CD4-positive, alpha-beta T cell treated with Interleukin-4 for 4 hours (primary cell): ENCODE results near the gene PJA2.
"Not testable (repeated sequence)": the region's sequence is repeated elsewhere in the genome, so short reads cannot be mapped to it uniquely, and the experiment has no call there.

ENCODE experiments used
- DNase-seq: peaks from one replicate; pipeline ENCODE4 v3.0.0-alpha.2; 2020

Gene PJA2

GRCh38 chr5:109305352-109305751 lies 104.4 kb downstream of the PJA2 start:
- DNase-seq = no peak

GRCh38 chr5:109304309-109304708 lies 105.5 kb downstream of the PJA2 start:
- no peak for DNase-seq

GRCh38 chr5:109300367-109300766 lies 109.4 kb downstream of the PJA2 start:
- no peak for DNase-seq

- DNase-seq = no peak
Measured at GRCh38 chr5:109299557-109299956, 110.2 kb downstream of the PJA2 start.

- no peak for DNase-seq
Measured at GRCh38 chr5:109298794-109299193, 111.0 kb downstream of the PJA2 start.

- DNase-seq = no peak
Measured at GRCh38 chr5:109297900-109298299, 111.9 kb downstream of the PJA2 start.

GRCh38 chr5:109291090-109291489 lies 118.7 kb downstream of the PJA2 start:
- DNase-seq = no peak

GRCh38 chr5:109290231-109290630 lies 119.5 kb downstream of the PJA2 start:
- DNase-seq = no peak

- not testable (repeated sequence) for DNase-seq
Measured at GRCh38 chr5:109286628-109287027, 123.1 kb downstream of the PJA2 start.
